Heart left ventricle (tissue), 16 donors: ENCODE results near the gene CD63. TPM values are rescaled to one million over a fixed set of nuclear protein-coding genes. Genes with fewer than 3 reads are reported as not detected.
A peak's percentile ranks its signal among the peaks of the same experiment; 100 is the strongest.

Experiments
- ATAC-seq, 4 donors: fragments of 200-7000 bp; cut with Tn5 transposase; one replicate each; pipeline ENCODE4 v1.9.1; 2020 to 2022; ENCODE audit warnings: moderate library complexity in 4 of 4, mild to moderate bottlenecking in 3 of 4, moderate number of reproducible peaks in 1 of 4
- DNase-seq, 5 donors: peaks; one replicate each; pipeline ENCODE4 v3.0.0-alpha.2; 2020
- H3K27ac ChIP-seq, 12 donors: fragments of 200-600 bp; sonication (generic) in 4 of 12; one replicate each; pipeline versions ENCODE4 v1.5.0 to v1.8.0; 2016 to 2022; ENCODE audit warnings: mild to moderate bottlenecking in 2 of 12
- H3K27me3 ChIP-seq, 9 donors: fragments of 200-600 bp; sonication (generic) in 2 of 9; one replicate each; pipeline versions ENCODE4 v1.5.1 to v1.8.0; 2016 to 2022; ENCODE audit warnings: mild to moderate bottlenecking in 3 of 9
- H3K36me3 ChIP-seq, 9 donors: fragments of 200-600 bp; sonication (generic) in 2 of 9; one replicate each; pipeline versions ENCODE4 v1.5.0 to v1.8.0; 2018 to 2022; ENCODE audit warnings: mild to moderate bottlenecking in 2 of 9
- H3K4me1 ChIP-seq, 12 donors: fragments of 200-600 bp; sonication (generic) in 4 of 12; one replicate each; pipeline versions ENCODE4 v1.5.0 to v1.8.0; 2016 to 2022; ENCODE audit warnings: mild to moderate bottlenecking in 3 of 12
- H3K4me3 ChIP-seq, 12 donors: fragments of 200-600 bp; sonication (generic) in 4 of 12; one replicate each; pipeline versions ENCODE4 v1.5.0 to v1.8.0; 2017 to 2022; ENCODE audit warnings: mild to moderate bottlenecking in 9 of 12, moderate library complexity in 4 of 12
- H3K9me3 ChIP-seq, 12 donors: fragments of 200-600 bp; sonication (generic) in 4 of 12; one replicate each; pipeline versions ENCODE4 v1.5.0 to v1.8.0; 2016 to 2022; ENCODE audit warnings: mild to moderate bottlenecking in 1 of 12
- CTCF ChIP-seq, 12 donors: fragments of 200-600 bp; sonication (generic) in 4 of 12; IDR thresholded peaks; one replicate each; pipeline versions ENCODE4 v1.5.0 to v1.8.0; 2018 to 2022; ENCODE audit warnings: antibody characterized with exemption in 12 of 12, mild to moderate bottlenecking in 5 of 12
- POLR2A ChIP-seq, 2 donors: fragments of 450-650 bp; IDR thresholded peaks; one replicate each; pipeline ENCODE4 v1.6.1; 2017; ENCODE audit warnings: antibody characterized with exemption in 2 of 2, mild to moderate bottlenecking in 2 of 2, moderate library complexity in 2 of 2
- WGBS, 4 donors: extraction: QIAGEN DNeasy Blood & Tissue Kit in 2 of 4; methylation state at CpG; one replicate each; pipeline versions ENCODE4 v1.1.5 to v1.1.7; 2013 to 2018; 5-methylcytosine and 5-hydroxymethylcytosine counted together
- intact Hi-C, 10 donors: fragments of 100-400 bp; cut with DNase I; formaldehyde crosslinking; loops; one replicate each; pipeline versions ENCODE4 v1.11.1 to v1.14.2; 2022
- polyA plus RNA-seq, 2 donors: library from polyadenylated mRNA; stranded (reverse); fragments of 200-250 nt; gene quantifications; one replicate each; pipeline ENCODE4 v1.2.3, GENCODE V29; 2013
- total RNA-seq, 9 donors: library from RNA; depleted of rRNA in 2 of 9; stranded (reverse); fragments of >200 nt in 2 of 9; fragmentation: NEBNext Ultra II Directional in 3 of 9; extraction: Animal tissue kit (Norgen Biotek cat#: 25700) in 3 of 9; gene quantifications; one replicate each; pipeline versions ENCODE4 v1.1.0 to v1.2.4, GENCODE V29; 2016 to 2023
- donor health status: ischemic (EF 13 %, LVEDD 7.1; RV severe dilation, severe dysfunction).
- donor health status: healthy with polysubstance abuse.
- donor health status: DM: no; HTN: yes; CAD: no.
- donor health status: DM: no; HTN: no; CAD: no.
- donor health status: ischemic (EF 25% LVEDD 6.9; RV normal size, moderate dysfunction).
- donor health status: ischemic (EF 25% LVEDD 5.7; RV mildly dilated, moderate dysfunction).
- donor health status: healthy.
- donor health status: DM: yes; HTN: yes; CAD: no.
- donor health status: ischemic (EF 35%, LVEDD 5.7; RV mildly dilated, moderate dysfunction).
- donor health status: nonischemic (EF 11% LVEDD 7.7; RV severe dilation, severe dysfunction).
- donor health status: DM: yes; HTN: yes; CAD: no.
- donor health status: PGD.
- donor health status: ischemic (EF 29% LVEDD 5.4; RV normal size, mild dysfunction).
- donor health status: nonischemic (EF 23%, LVEDD 6.1; RV moderate dilation, normal function).

Gene CD63
- total and polyA plus RNA-seq, 11 donors, result 475 to 2,790 (median 865) TPM

DNA sequence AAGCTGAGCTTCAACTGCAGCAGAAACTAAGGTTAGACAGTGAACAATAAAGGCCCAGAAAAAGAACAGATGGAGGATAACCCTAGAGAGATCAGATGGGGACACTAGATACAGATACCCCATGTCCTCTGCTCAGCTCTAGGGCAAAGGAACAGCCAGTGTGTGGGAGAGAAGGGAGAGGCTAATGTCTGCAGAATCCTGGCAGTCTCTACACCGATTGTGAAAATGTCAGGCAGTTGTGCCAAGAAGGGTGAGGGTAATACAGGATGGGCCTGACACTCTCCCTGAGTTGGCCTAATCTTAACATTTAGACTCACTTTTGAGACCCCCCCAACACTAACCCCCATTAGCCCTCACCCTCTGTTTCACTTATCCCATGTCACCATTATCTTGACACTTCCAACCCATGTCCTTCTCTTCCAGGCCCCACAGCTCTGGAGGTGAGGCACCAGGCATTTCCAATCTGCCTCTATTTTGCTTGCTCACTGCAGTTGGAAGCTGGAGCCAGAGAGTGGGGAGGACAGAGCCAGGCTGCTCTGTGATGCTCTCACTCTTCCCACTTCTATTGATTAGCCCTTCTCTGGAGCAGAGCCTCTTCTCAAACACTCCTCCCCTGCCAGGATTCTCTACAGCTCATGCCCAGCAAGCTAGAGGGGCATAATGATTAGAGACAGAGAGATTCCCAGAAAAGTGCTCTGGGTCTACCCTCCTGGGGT, 16.0 kb downstream of the CD63 start:
- H3K9me3 ChIP-seq, result no peaks in the 10 kb centered on the region
- WGBS, 4 donors, result 12 to 18% (median 16%) methylated on average over 1 of the region's 1 CpG
- H3K4me1 ChIP-seq, result peaks cover 3 to 66% (median 49%) of the 10 kb centered on the region in 12 donors
- DNase-seq (peak in 3 of 5 donors; percentile 34 to 38 (median 34)), ATAC-seq (peak in 2 of 4 donors; percentile 3 to 8)
- peak overlapping the region; percentile 65 to 99 (median 92) for H3K27ac ChIP-seq
- no peaks in the 10 kb centered on the region for H3K36me3 ChIP-seq
- peak overlapping the region in 9 of 12 donors; percentile 2 to 87 (median 73) for H3K4me3 ChIP-seq
- TF ChIP-seq CTCF (IDR thresholded peaks at IDR 0.05), result no peak
- no peak for TF ChIP-seq POLR2A (IDR thresholded peaks at IDR 0.05)
- intact Hi-C loops, result no loop called here
- H3K27me3 ChIP-seq, result no peaks in the 10 kb centered on the region

DNA sequence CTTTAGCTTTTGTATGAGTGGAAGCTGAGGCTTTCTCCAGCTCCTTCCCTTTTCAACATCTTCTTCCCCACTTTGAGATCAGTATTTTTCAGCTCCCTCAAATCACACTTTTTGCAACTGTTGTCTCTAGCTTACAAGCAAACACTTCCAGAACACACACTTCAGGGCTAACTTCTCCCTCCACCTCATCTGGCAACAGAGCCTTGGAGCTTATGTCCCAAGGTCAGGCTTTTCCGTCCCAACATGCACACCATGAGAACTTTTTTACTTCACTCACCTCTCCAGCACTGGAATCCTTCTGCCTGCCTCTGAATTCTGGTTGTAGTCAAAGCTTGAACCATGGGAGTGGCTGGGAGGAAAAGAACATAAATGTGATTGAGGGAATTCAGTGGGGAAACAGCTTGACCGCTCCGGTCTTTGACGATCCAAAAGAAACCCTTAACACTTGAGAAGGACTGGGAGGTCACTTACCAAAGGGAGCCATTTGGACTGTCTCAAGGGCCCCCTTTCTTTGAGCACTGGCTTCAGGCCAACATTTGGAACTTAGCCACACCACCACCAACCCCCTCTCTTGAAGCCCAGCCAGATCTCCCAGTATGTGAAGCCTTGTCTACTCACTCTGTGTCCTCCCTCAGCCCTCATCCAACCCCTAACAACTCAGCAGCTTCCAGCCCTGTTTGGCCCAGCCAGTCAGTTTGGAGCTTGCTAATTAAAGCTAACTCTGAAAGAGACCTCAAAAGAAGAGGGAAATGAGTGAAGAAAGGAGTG, 16.8 kb downstream of the CD63 start:
- peak overlapping the region; percentile 65 to 99 (median 92) for H3K27ac ChIP-seq
- H3K36me3 ChIP-seq, result no peaks in the 10 kb centered on the region
- WGBS, 4 donors, result 35 to 41% (median 39%) methylated on average over 4 of the region's 4 CpGs
- DNase-seq, result peak; percentile 72 to 86 (median 80)
- TF ChIP-seq POLR2A (IDR thresholded peaks at IDR 0.05), result peak in 1 of 2 donors; percentile 43
- TF ChIP-seq CTCF (IDR thresholded peaks at IDR 0.05), result no peak
- intact Hi-C loops, result no loop called here
- H3K9me3 ChIP-seq, result no peaks in the 10 kb centered on the region
- H3K27me3 ChIP-seq, result no peaks in the 10 kb centered on the region
- ATAC-seq, result peak; percentile 48 to 64 (median 55)
- H3K4me1 ChIP-seq, result peaks cover 0 to 62% (median 42%) of the 10 kb centered on the region in 12 donors
- H3K4me3 ChIP-seq, result peak overlapping the region; percentile 11 to 87 (median 62)

- WGBS, 4 donors, result 0 to 2% (median 1%) methylated on average over 3 of the region's 3 CpGs
- no peaks in the 10 kb centered on the region for H3K36me3 ChIP-seq
- DNase-seq (peak; percentile 74 to 90 (median 80)), ATAC-seq (peak; percentile 51 to 66 (median 60))
- intact Hi-C loops, result loop anchor here in 1 of 10 donors (2.0 kb wide), 1 partner anchor 20 kb away; the partner anchor contains the start of gene CD63
- TF ChIP-seq POLR2A (IDR thresholded peaks at IDR 0.05), result peak in 1 of 2 donors; percentile 45
- TF ChIP-seq CTCF (IDR thresholded peaks at IDR 0.05), result no peak
- peak overlapping the region; percentile 65 to 99 (median 92) for H3K27ac ChIP-seq
- H3K4me3 ChIP-seq, result peak overlapping the region in 11 of 12 donors; percentile 48 to 87 (median 73)
- no peaks in the 10 kb centered on the region for H3K9me3 ChIP-seq
- peaks cover 0 to 59% (median 28%) of the 10 kb centered on the region in 12 donors for H3K4me1 ChIP-seq
- no peaks in the 10 kb centered on the region for H3K27me3 ChIP-seq
Measured at GRCh38 chr12:55708695-55709233, 20.0 kb downstream of the CD63 start.
